ENCODE measurements around the gene ZNRF1. TPM values are rescaled to one million over a fixed set of nuclear protein-coding genes. Genes with fewer than 3 reads are reported as not detected.
"Not testable (repeated sequence)": the region's sequence is repeated elsewhere in the genome, so short reads cannot be mapped to it uniquely, and the experiment has no call there.

The ZNRF1 gene
- total and polyA plus RNA-seq, 10 of the 15 experiments (the other 5 are each of a cell fraction or from before 2014, with no cell fraction given), result 5.8 to 25.9 (median 14.3) TPM

DNA sequence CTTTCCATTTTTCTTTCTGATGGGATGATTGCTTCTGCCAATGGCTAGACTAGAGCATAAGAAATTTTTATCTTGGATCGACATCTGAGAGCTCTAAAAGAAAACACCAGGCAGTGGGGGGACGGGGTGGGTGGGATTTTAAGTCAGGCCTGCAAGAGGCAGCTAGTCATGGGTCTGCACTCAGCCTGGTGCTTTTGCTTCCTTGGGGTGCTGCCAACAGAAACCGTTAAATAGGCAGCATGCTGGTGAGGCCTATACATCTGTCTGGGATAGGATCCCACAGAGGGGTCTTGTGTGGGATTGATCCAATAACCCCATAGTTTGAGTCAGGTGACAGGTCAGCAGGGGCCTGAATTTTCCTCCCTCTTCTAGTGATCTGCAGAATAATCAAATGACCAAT, 26.9 kb downstream of the ZNRF1 start:
- FAIRE-seq, result no peak
- intact Hi-C loops (cut with micrococcal nuclease; ENCODE audit: unreplicated experiment), result no loop called here
- DNase-seq (ENCODE audit: low read depth, low spot score), result no peak
- no TSS peak for BruUV-seq (replicated peaks)
- in situ Hi-C loops (cut with MboI), result no loop called here
- H3K27ac ChIP-seq (ENCODE audit: control insufficient read depth, insufficient read depth), result no peak overlapping the region
- no peaks in the 10 kb centered on the region for H4K20me1 ChIP-seq (ENCODE audit: control insufficient read depth, insufficient read depth)
- peaks cover 3% of the 10 kb centered on the region for H3K79me2 ChIP-seq (ENCODE audit: control insufficient read depth, insufficient read depth, low read length)
- H3K4me2 ChIP-seq (ENCODE audit: control insufficient read depth, insufficient read depth), result no peak overlapping the region
- peaks cover 20% of the 10 kb centered on the region for H3K4me1 ChIP-seq (ENCODE audit: control insufficient read depth, insufficient read depth, low read length)
- 78% methylated on average over 3 of the region's 3 CpGs for WGBS (ENCODE audit: insufficient coverage, insufficient replicate concordance, low lambda C conversion rate, missing lambda C conversion rate)
- TF ChIP-seq, protein P1, sequence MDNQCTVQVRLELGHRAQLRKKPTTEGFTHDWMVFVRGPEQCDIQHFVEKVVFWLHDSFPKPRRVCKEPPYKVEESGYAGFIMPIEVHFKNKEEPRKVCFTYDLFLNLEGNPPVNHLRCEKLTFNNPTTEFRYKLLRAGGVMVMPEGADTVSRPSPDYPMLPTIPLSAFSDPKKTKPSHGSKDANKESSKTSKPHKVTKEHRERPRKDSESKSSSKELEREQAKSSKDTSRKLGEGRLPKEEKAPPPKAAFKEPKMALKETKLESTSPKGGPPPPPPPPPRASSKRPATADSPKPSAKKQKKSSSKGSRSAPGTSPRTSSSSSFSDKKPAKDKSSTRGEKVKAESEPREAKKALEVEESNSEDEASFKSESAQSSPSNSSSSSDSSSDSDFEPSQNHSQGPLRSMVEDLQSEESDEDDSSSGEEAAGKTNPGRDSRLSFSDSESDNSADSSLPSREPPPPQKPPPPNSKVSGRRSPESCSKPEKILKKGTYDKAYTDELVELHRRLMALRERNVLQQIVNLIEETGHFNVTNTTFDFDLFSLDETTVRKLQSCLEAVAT (IDR thresholded peaks at IDR 0.05), result no peak
- TF ChIP-seq RELA (IDR thresholded peaks at IDR 0.05; ENCODE audit: borderline replicate concordance, partially characterized antibody) (no peak), TARDBP (IDR thresholded peaks at IDR 0.05; ENCODE audit: borderline replicate concordance) (no peak), GATAD2B (conservative IDR thresholded peaks at IDR 0.05; ENCODE audit: low read depth) (no peak), SPI1 (IDR thresholded peaks at IDR 0.05; ENCODE audit: borderline replicate concordance, insufficient read depth, low read depth, low read length) (no peak)
- TF ChIP-seq, protein P2, sequence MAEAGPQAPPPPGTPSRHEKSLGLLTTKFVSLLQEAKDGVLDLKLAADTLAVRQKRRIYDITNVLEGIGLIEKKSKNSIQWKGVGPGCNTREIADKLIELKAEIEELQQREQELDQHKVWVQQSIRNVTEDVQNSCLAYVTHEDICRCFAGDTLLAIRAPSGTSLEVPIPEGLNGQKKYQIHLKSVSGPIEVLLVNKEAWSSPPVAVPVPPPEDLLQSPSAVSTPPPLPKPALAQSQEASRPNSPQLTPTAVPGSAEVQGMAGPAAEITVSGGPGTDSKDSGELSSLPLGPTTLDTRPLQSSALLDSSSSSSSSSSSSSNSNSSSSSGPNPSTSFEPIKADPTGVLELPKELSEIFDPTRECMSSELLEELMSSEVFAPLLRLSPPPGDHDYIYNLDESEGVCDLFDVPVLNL (IDR thresholded peaks at IDR 0.05; ENCODE audit: low read depth, low read length), result no peak
- H3K9me3 ChIP-seq (replicated peaks; ENCODE audit: control insufficient read depth, insufficient read depth, low read length), result peaks cover 9% of the 10 kb centered on the region; the same call in 2 of the 3 replicates
- H3K4me3 ChIP-seq, result no peak overlapping the region
- ChIA-PET RAD21 (ENCODE audit: unreplicated experiment) (interaction anchor here (0.9 to 1.5 kb wide), 3 partner anchors 20 to 173 kb away, joined by 3 to 4 read pairs (median 3); no protein-coding TSS in a partner anchor), CTCF (interaction anchor here (1.1 to 1.2 kb wide), 2 partner anchors 14 to 15 kb away, joined by 3 read pairs; no protein-coding TSS in a partner anchor), SMC1A (ENCODE audit: uncharacterized antibody, unreplicated experiment) (interaction anchor here (0.7 to 1.3 kb wide), 6 partner anchors 8 to 85 kb away, joined by 3 to 4 read pairs (median 4); no protein-coding TSS in a partner anchor), POLR2A (interaction anchor here (1.3 to 1.6 kb wide), 2 partner anchors 15 to 18 kb away, joined by 3 to 6 read pairs; no protein-coding TSS in a partner anchor)
- ATAC-seq, result no peak
- H2AFZ ChIP-seq (ENCODE audit: control insufficient read depth, low read depth, low read length), result no peak overlapping the region
- H3K27me3 ChIP-seq (replicated peaks in 1 of 2; ENCODE audit: control insufficient read depth in 2 of 2, insufficient read depth in 2 of 2, low read length in 1 of 2), result no peaks in the 10 kb centered on the region
- no peaks in the 10 kb centered on the region for H3K36me3 ChIP-seq (ENCODE audit: control insufficient read depth in 2 of 2, insufficient read depth in 2 of 2, low read length in 1 of 2)
- H3K9ac ChIP-seq (ENCODE audit: control insufficient read depth, insufficient read depth, low read length), result no peak overlapping the region

DNA sequence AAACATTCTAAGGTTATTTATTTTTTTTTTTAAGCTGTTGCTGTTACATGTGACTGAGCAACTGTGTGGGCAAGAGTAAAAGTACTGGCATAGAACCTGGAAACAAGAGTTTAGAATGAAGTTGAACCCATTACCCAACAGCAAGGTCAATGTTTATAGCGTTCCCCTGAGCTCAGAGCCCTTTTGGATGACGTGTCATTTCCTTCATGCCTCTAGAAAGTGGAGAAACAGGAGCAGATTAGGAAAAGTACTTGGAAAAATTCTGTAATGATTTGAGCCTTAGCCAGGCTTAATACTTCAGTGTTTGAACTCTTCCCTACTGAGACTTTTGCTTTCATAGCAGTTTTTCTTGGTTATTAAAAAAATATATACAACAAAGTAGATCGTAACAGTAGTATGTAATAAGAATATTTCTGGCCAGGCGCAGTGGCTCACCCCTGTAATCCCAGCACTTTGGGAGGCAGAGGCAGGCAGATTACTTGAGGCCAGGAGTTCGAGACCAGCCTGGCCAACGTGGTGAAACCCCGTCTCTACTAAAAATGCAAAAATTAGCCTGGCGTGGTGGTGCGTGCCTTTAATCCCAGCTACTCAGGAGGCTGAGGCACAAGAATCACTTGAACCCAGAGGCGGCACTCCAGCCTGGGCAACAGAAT, 27.5 kb downstream of the ZNRF1 start:
- H3K79me2 ChIP-seq (ENCODE audit: control insufficient read depth, insufficient read depth, low read length); H4K20me1 ChIP-seq (ENCODE audit: control insufficient read depth, insufficient read depth); H3K27ac ChIP-seq (ENCODE audit: control insufficient read depth, insufficient read depth); ATAC-seq; BruUV-seq (replicated peaks); DNase-seq (ENCODE audit: low read depth, low spot score); H3K9ac ChIP-seq (ENCODE audit: control insufficient read depth, insufficient read depth, low read length); H3K27me3 ChIP-seq (replicated peaks in 1 of 2; ENCODE audit: control insufficient read depth in 2 of 2, insufficient read depth in 2 of 2, low read length in 1 of 2); H3K9me3 ChIP-seq (replicated peaks; ENCODE audit: control insufficient read depth, insufficient read depth, low read length); FAIRE-seq; H3K36me3 ChIP-seq (ENCODE audit: control insufficient read depth in 2 of 2, insufficient read depth in 2 of 2, low read length in 1 of 2); intact Hi-C loops (cut with micrococcal nuclease; ENCODE audit: unreplicated experiment); H3K4me3 ChIP-seq; H3K4me2 ChIP-seq (ENCODE audit: control insufficient read depth, insufficient read depth); in situ Hi-C loops (cut with MboI); H2AFZ ChIP-seq (ENCODE audit: control insufficient read depth, low read depth, low read length): not testable (repeated sequence)
- peaks cover 20% of the 10 kb centered on the region for H3K4me1 ChIP-seq (ENCODE audit: control insufficient read depth, insufficient read depth, low read length)
- WGBS (ENCODE audit: insufficient coverage, insufficient replicate concordance, low lambda C conversion rate, missing lambda C conversion rate), result 94% methylated on average over 10 of the region's 10 CpGs
- ChIA-PET CTCF (interaction anchor here (1.2 kb wide), 1 partner anchor 16 kb away, joined by 3 read pairs; no protein-coding TSS in a partner anchor), POLR2A (interaction anchor here (0.7 to 1.6 kb wide), 3 partner anchors 16 to 17 kb away, joined by 3 to 6 read pairs (median 3); no protein-coding TSS in a partner anchor), SMC1A (ENCODE audit: uncharacterized antibody, unreplicated experiment) (interaction anchor here (0.7 to 1.1 kb wide), 4 partner anchors 9 to 28 kb away, joined by 3 to 4 read pairs (median 4); no protein-coding TSS in a partner anchor), RAD21 (ENCODE audit: unreplicated experiment) (interaction anchor here (0.9 to 1.5 kb wide), 3 partner anchors 21 to 173 kb away, joined by 3 to 4 read pairs (median 3); no protein-coding TSS in a partner anchor)

Measured in GM12878 (cell line).